ENCODE results near the gene FAM83G.
A peak's percentile ranks its signal among the peaks of the same experiment; 100 is the strongest.
"Not testable (repeated sequence)": the region's sequence is repeated elsewhere in the genome, so short reads cannot be mapped to it uniquely, and the experiment has no call there.

Gene FAM83G

GRCh38 chr17:19004421-19005136, at the start of gene FAM83G:
TSS of gene FAM83G (minus strand) at chr17:19004764. CDS start at chr17:19004041, 723 bp downstream.
- peak; percentile 85 for DNase-seq

GRCh38 chr17:19048826-19049225, 44.3 kb upstream of the FAM83G start:
- not testable (repeated sequence) for DNase-seq

- not testable (repeated sequence) for DNase-seq
These were observed 42.9 kb upstream of the FAM83G start for GRCh38 chr17:19047510-19047909.

GRCh38 chr17:19046782-19047375, 42.3 kb upstream of the FAM83G start, which contains the start of gene GRAP:
TSS of gene GRAP (minus strand) at chr17:19046957. CDS start at chr17:19046926, 31 bp downstream.
- DNase-seq = not testable (repeated sequence)

GRCh38 chr17:19044643-19045042, 40.1 kb upstream of the FAM83G start:
- not testable (repeated sequence) for DNase-seq

- DNase-seq = not testable (repeated sequence)
These were observed 38.5 kb upstream of the FAM83G start for GRCh38 chr17:19043032-19043431.

- not testable (repeated sequence) for DNase-seq
These were observed 37.8 kb upstream of the FAM83G start for GRCh38 chr17:19042369-19042768.

GRCh38 chr17:19041871-19042270, 37.3 kb upstream of the FAM83G start:
- DNase-seq = not testable (repeated sequence)

GRCh38 chr17:19040350-19040749, 35.8 kb upstream of the FAM83G start:
- not testable (repeated sequence) for DNase-seq

GRCh38 chr17:19038730-19039129, 34.2 kb upstream of the FAM83G start:
- not testable (repeated sequence) for DNase-seq

- not testable (repeated sequence) for DNase-seq
These were observed 33.4 kb upstream of the FAM83G start for GRCh38 chr17:19038007-19038406.

- not testable (repeated sequence) for DNase-seq
These were observed 33.0 kb upstream of the FAM83G start for GRCh38 chr17:19037547-19037946.

GRCh38 chr17:19036186-19036585, 31.6 kb upstream of the FAM83G start:
- DNase-seq = not testable (repeated sequence)

- DNase-seq = not testable (repeated sequence)
These were observed 27.9 kb upstream of the FAM83G start for GRCh38 chr17:19032377-19032988.

GRCh38 chr17:19031729-19032128, 27.2 kb upstream of the FAM83G start:
- DNase-seq = peak; percentile 45

GRCh38 chr17:19030771-19031449, 26.3 kb upstream of the FAM83G start:
- DNase-seq = not testable (repeated sequence)

GRCh38 chr17:19029740-19030139, 25.2 kb upstream of the FAM83G start:
- not testable (repeated sequence) for DNase-seq

- DNase-seq = not testable (repeated sequence)
These were observed 24.1 kb upstream of the FAM83G start for GRCh38 chr17:19028671-19029070.

- DNase-seq = no peak
These were observed 19.8 kb upstream of the FAM83G start for GRCh38 chr17:19024101-19025078.

- no peak for DNase-seq
These were observed 18.8 kb upstream of the FAM83G start for GRCh38 chr17:19023209-19023999.

GRCh38 chr17:19022747-19023146, 18.2 kb upstream of the FAM83G start:
- DNase-seq = no peak
